CD4-positive, alpha-beta memory T cell (primary cell): ENCODE results near the gene OST4. TPM values are rescaled to one million over a fixed set of nuclear protein-coding genes. Genes with fewer than 3 reads are reported as not detected.
A peak's percentile ranks its signal among the peaks of the same experiment; 100 is the strongest.

Experiments
- CTCF ChIA-PET: fragments of 350-600 bp; sonication (Branson Sonifier 250); formaldehyde crosslinking; loops from one replicate; lab custom pipeline; 2021; ENCODE audit warnings: inconsistent platforms; ENCODE audit not compliant: partially characterized antibody; lab: Charles Lee
- POLR2A ChIA-PET: fragments of 350-600 bp; sonication (Branson Sonifier 250); formaldehyde crosslinking; loops from one replicate; lab custom pipeline; 2021; ENCODE audit not compliant: partially characterized antibody; lab: Charles Lee
- DNase-seq, 5 donors: peaks; one replicate each; pipeline versions ENCODE4 v3.0.0 to v3.0.0-alpha.2; 2020 to 2022; ENCODE audit warnings: mixed read lengths in 1 of 5
- H3K27ac ChIP-seq: one replicate; pipeline ENCODE4 v1.7.0; 2013; ENCODE audit warnings: low read depth, low read length
- H3K27me3 ChIP-seq: 2 replicates; pipeline ENCODE4 v1.7.0; 2013; ENCODE audit warnings: mild to moderate bottlenecking, low read length, moderate library complexity; ENCODE audit not compliant: insufficient read depth
- H3K36me3 ChIP-seq: 2 replicates; pipeline ENCODE4 v1.7.0; 2013; ENCODE audit warnings: mild to moderate bottlenecking, low read length, moderate library complexity; ENCODE audit not compliant: insufficient read depth
- H3K4me1 ChIP-seq: 2 replicates; pipeline ENCODE4 v1.7.0; 2013; ENCODE audit warnings: mild to moderate bottlenecking, low read length, moderate library complexity; ENCODE audit not compliant: insufficient read depth
- H3K4me3 ChIP-seq, 2 donors: one replicate each; pipeline ENCODE4 v1.7.0; 2013; ENCODE audit warnings: low read length in 2 of 2, mild to moderate bottlenecking in 1 of 2
- H3K9me3 ChIP-seq, 2 donors: one replicate each; pipeline ENCODE4 v1.7.0; 2013; ENCODE audit warnings: low read length in 2 of 2, control low read depth in 1 of 2; ENCODE audit not compliant: control insufficient read depth in 1 of 2
- H3K27ac Mint-ChIP-seq, 7 donors: one replicate each; pipeline ENCODE4 v1.8.0; 2020 to 2021; ENCODE audit warnings: mixed read lengths in 7 of 7, mild to moderate bottlenecking in 6 of 7, inconsistent platforms in 3 of 7, moderate library complexity in 3 of 7
- H3K27me3 Mint-ChIP-seq, 2 donors: one replicate each; pipeline ENCODE4 v1.8.0; 2020 to 2021; ENCODE audit warnings: mixed read lengths in 2 of 2
- H3K36me3 Mint-ChIP-seq, 2 donors: one replicate each; pipeline ENCODE4 v1.8.0; 2020 to 2021; ENCODE audit warnings: mixed read lengths in 2 of 2, inconsistent platforms in 1 of 2, mild to moderate bottlenecking in 1 of 2
- H3K4me1 Mint-ChIP-seq, 4 donors: one replicate each; pipeline ENCODE4 v1.8.0; 2020 to 2021; ENCODE audit warnings: mixed read lengths in 4 of 4, mild to moderate bottlenecking in 1 of 4
- H3K4me3 Mint-ChIP-seq, 8 donors: one replicate each; pipeline ENCODE4 v1.8.0; 2020 to 2021; ENCODE audit warnings: mixed read lengths in 8 of 8, mild to moderate bottlenecking in 7 of 8, moderate library complexity in 6 of 8, inconsistent platforms in 3 of 8
- H3K9me3 Mint-ChIP-seq, 8 donors: one replicate each; pipeline ENCODE4 v1.8.0; 2020 to 2021; ENCODE audit warnings: mixed read lengths in 8 of 8, mild to moderate bottlenecking in 5 of 8, inconsistent platforms in 3 of 8, moderate library complexity in 1 of 8
- intact Hi-C: fragments of 100-400 bp; cut with micrococcal nuclease; formaldehyde crosslinking; loops from one replicate; pipeline ENCODE4 v1.15.1; 2023
- polyA plus RNA-seq, 2 donors: library from polyadenylated mRNA; unstranded; fragments of 300-500 nt; fragmentation: Illumina TruSeq; gene quantifications; one replicate each; pipeline ENCODE4 v1.2.3, GENCODE V29; 2021
- total RNA-seq, 2 experiments: library from RNA; stranded (reverse); gene quantifications; one replicate each; pipeline ENCODE4 v1.2.3, GENCODE V29; 2021

Gene OST4
- total and polyA plus RNA-seq, 4 experiments from 2014 or later: 269 to 958 (median 587) TPM

GRCh38 chr2:27073782-27074181 is 2.3 kb upstream of the OST4 start:
- H3K9me3 Mint-ChIP-seq: no peaks in the 10 kb centered on the region
- Histone ChIP-seq H3K4me3 (no peak overlapping the region), H3K27me3 (no peaks in the 10 kb centered on the region), H3K9me3 (no peaks in the 10 kb centered on the region), H3K36me3 (peaks cover 11% of the 10 kb centered on the region), H3K27ac (no peak overlapping the region), H3K4me1 (peaks cover 60% of the 10 kb centered on the region)
- no peak for DNase-seq
- POLR2A ChIA-PET: interaction anchor here (1.0 to 18.9 kb wide), 4 partner anchors 10 to 60 kb away, joined by 3 to 402 read pairs (median 96); partner anchors contain the start of genes AGBL5, KHK and PREB
- CTCF ChIA-PET: interaction anchor here (5.7 kb wide), 1 partner anchor 11 kb away, joined by 46 read pairs; the partner anchor contains the start of gene KHK
- H3K4me1 Mint-ChIP-seq: peaks cover 44 to 71% (median 58%) of the 10 kb centered on the region in 4 donors
- H3K27me3 Mint-ChIP-seq: peaks cover 0 to 2% of the 10 kb centered on the region in 2 donors
- H3K27ac Mint-ChIP-seq: peak overlapping the region; percentile 6 to 89 (median 72)
- H3K36me3 Mint-ChIP-seq: peaks cover 10 to 19% of the 10 kb centered on the region in 2 donors
- peak overlapping the region in 5 of 8 donors; percentile 11 to 67 (median 49) for H3K4me3 Mint-ChIP-seq
- intact Hi-C loops: no loop called here

GRCh38 chr2:27072920-27073319 is 1.5 kb upstream of the OST4 start:
- Mint-ChIP-seq H3K4me3 (peak overlapping the region; percentile 66 to 82 (median 80)), H3K4me1 (peaks cover 47 to 80% (median 64%) of the 10 kb centered on the region in 4 donors), H3K27ac (peak overlapping the region; percentile 72 to 90 (median 80)), H3K9me3 (no peaks in the 10 kb centered on the region), H3K36me3 (peaks cover 14 to 27% of the 10 kb centered on the region in 2 donors), H3K27me3 (peaks cover 0 to 1% of the 10 kb centered on the region in 2 donors)
- intact Hi-C loops: no loop called here
- Histone ChIP-seq H3K27ac (peak overlapping the region; percentile 95), H3K36me3 (peaks cover 20% of the 10 kb centered on the region), H3K4me3 (no peak overlapping the region), H3K27me3 (no peaks in the 10 kb centered on the region), H3K4me1 (peaks cover 62% of the 10 kb centered on the region), H3K9me3 (no peaks in the 10 kb centered on the region)
- ChIA-PET POLR2A (interaction anchor here (0.6 to 18.9 kb wide), 5 partner anchors 9 to 61 kb away, joined by 3 to 402 read pairs (median 5); partner anchors contain the start of genes AGBL5, KHK and PREB), CTCF (interaction anchor here (2.8 to 5.7 kb wide), 2 partner anchors 12 to 21 kb away, joined by 14 to 46 read pairs; partner anchors contain the start of genes AGBL5 and KHK)
- DNase-seq: no peak

- Histone ChIP-seq H3K4me1 (peaks cover 62% of the 10 kb centered on the region), H3K27ac (peak overlapping the region; percentile 95), H3K27me3 (no peaks in the 10 kb centered on the region), H3K36me3 (peaks cover 26% of the 10 kb centered on the region), H3K9me3 (no peaks in the 10 kb centered on the region), H3K4me3 (peak overlapping the region; percentile 38 to 97)
- Mint-ChIP-seq H3K27ac (peak overlapping the region; percentile 72 to 90 (median 85)), H3K4me1 (peaks cover 46 to 87% (median 69%) of the 10 kb centered on the region in 4 donors), H3K9me3 (no peaks in the 10 kb centered on the region), H3K27me3 (no peaks in the 10 kb centered on the region), H3K36me3 (peaks cover 19 to 35% of the 10 kb centered on the region in 2 donors), H3K4me3 (peak overlapping the region; percentile 67 to 83 (median 80))
- ChIA-PET POLR2A (interaction anchor here (0.6 to 18.9 kb wide), 16 partner anchors 8 to 337 kb away, joined by 3 to 402 read pairs (median 4); partner anchors contain the start of genes AGBL5, ATRAID, KHK and PPM1G), CTCF (interaction anchor here (1.0 to 5.7 kb wide), 4 partner anchors 12 to 297 kb away, joined by 3 to 46 read pairs (median 9); partner anchors contain the start of genes AGBL5 and KHK)
- DNase-seq: peak in 1 of 5 donors; percentile 10
- intact Hi-C loops: loop anchor here (1.0 to 2.0 kb wide), 4 partner anchors 9 to 39 kb away; partner anchors contain the start of genes AGBL5, KHK and TMEM214
These were observed 756 bp upstream of the OST4 start for GRCh38 chr2:27071990-27072830.

DNA sequence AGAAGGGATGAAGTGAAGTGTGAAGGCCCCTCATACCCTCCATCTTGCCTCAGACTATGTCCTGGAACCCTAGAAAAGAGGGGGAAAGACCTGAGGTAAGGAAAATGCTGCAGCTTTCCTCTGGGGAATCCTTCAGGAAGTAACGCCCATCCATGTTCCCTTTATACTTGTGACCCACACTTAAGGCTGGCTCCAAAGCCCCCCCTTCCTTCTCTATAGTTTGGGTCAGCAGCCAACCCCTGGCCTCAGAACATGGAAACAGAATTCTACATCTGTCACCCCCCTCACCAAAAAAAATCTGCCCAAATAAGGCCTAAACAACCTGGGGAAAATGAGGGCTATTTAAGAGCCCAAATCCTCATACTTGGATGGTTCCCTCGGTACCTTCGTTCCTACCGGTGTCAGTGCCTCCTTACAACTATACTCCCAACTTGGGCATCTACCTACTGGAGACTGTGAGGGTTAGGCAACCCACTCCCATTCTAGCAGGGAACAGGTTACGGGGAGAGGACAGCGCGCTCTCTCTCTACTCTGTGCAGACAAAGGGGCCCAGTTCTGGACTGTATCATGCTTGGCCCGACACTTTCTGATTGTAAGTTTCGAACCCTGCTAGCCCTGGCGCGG is 689 bp downstream of the OST4 start:
- H3K9me3 Mint-ChIP-seq: no peaks in the 10 kb centered on the region
- H3K36me3 ChIP-seq: peaks cover 26% of the 10 kb centered on the region
- peaks cover 24 to 38% of the 10 kb centered on the region in 2 donors for H3K36me3 Mint-ChIP-seq
- no peak for DNase-seq
- H3K4me3 ChIP-seq: peak overlapping the region; percentile 95 to 97
- H3K4me1 ChIP-seq: peaks cover 59% of the 10 kb centered on the region
- H3K27me3 ChIP-seq: no peaks in the 10 kb centered on the region
- peak overlapping the region; percentile 93 to 99 (median 98) for H3K27ac Mint-ChIP-seq
- peak overlapping the region; percentile 95 for H3K27ac ChIP-seq
- H3K4me3 Mint-ChIP-seq: peak overlapping the region; percentile 92 to 98 (median 97)
- intact Hi-C loops: loop anchor here (1.0 to 2.0 kb wide), 4 partner anchors 11 to 38 kb away; partner anchors contain the start of genes AGBL5, KHK and TMEM214
- H3K9me3 ChIP-seq: no peaks in the 10 kb centered on the region
- ChIA-PET POLR2A (interaction anchor here (0.7 to 18.9 kb wide), 12 partner anchors 8 to 357 kb away, joined by 3 to 402 read pairs (median 4); partner anchors contain the start of genes AGBL5, ATRAID, GTF3C2 and KHK), CTCF (interaction anchor here (1.0 to 5.7 kb wide), 4 partner anchors 14 to 299 kb away, joined by 3 to 46 read pairs (median 9); partner anchors contain the start of genes AGBL5 and KHK)
- no peaks in the 10 kb centered on the region for H3K27me3 Mint-ChIP-seq
- peaks cover 41 to 82% (median 69%) of the 10 kb centered on the region in 4 donors for H3K4me1 Mint-ChIP-seq

DNA sequence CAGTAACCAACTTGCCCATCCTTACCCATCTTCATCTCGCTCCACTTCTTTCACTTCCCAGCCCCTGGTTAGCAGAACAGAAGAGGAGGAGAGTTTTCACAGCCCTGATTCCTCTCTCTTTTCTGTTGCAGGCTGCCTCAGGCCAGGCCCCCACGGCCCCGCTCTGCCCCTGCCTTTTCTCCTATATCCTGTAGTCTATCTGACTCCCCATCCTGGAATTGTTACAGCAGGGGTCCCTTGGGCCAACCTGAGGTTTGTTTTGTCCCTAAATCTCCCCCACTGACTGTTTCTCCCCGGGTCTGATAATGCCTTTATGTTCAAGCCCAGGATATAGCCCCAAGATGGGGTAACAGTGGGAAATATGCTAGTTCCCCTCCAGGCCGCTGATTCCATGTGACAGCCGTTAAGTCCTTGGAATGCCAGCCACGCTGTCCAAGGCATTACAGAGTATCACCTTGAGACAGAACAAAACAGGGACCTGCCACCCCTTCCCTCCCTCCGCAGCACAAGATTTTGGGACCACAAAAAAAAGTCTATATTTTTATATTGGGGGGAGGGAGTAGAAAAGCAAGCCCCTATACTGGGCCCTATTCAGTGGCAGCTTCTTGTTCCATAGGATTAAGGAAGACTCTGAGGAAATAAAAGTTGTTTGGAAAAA is 1.4 kb downstream of the OST4 start:
- Mint-ChIP-seq H3K27ac (peak overlapping the region; percentile 93 to 99 (median 98)), H3K36me3 (peaks cover 24 to 44% of the 10 kb centered on the region in 2 donors), H3K4me3 (peak overlapping the region; percentile 47 to 98 (median 97)), H3K4me1 (peaks cover 37 to 78% (median 66%) of the 10 kb centered on the region in 4 donors), H3K9me3 (no peaks in the 10 kb centered on the region), H3K27me3 (no peaks in the 10 kb centered on the region)
- ChIA-PET POLR2A (interaction anchor here (1.4 to 18.9 kb wide), 4 partner anchors 14 to 287 kb away, joined by 3 to 402 read pairs (median 102); partner anchors contain the start of genes AGBL5, GTF3C2, KHK and TMEM214), CTCF (interaction anchor here (1.8 to 5.7 kb wide), 3 partner anchors 14 to 19 kb away, joined by 4 to 46 read pairs (median 8); partner anchors contain the start of genes AGBL5 and KHK)
- Histone ChIP-seq H3K36me3 (peaks cover 26% of the 10 kb centered on the region), H3K9me3 (no peaks in the 10 kb centered on the region), H3K27ac (peak overlapping the region; percentile 95), H3K4me1 (peaks cover 52% of the 10 kb centered on the region), H3K27me3 (no peaks in the 10 kb centered on the region), H3K4me3 (no peak overlapping the region)
- no peak for DNase-seq
- intact Hi-C loops: loop anchor here (2.0 kb wide), 1 partner anchor 37 kb away; the partner anchor contains the start of gene TMEM214

DNA sequence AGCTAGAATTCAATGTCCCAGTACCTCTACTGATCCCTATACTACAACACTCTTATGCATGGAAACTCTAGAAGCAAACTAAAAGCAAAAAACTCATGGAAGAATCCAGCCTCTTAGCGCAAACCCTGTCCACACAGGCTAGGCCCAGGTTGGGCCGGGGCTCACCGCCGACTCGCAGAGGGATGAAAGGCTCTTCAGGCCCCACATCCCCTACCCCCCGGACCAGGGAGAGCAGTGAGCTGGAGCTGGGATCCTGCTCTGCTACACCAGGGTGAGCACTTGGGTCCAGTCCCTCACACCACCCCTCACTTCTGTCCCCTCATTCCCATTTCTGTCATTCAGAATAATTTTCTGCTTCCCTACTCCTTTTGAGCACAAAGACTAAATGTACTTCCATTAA is 2.0 kb downstream of the OST4 start:
- ChIA-PET POLR2A (interaction anchor here (8.9 to 18.9 kb wide), 2 partner anchors 14 kb away, joined by 187 to 402 read pairs; partner anchors contain the start of genes AGBL5 and KHK), CTCF (interaction anchor here (1.1 to 2.8 kb wide), 3 partner anchors 17 to 19 kb away, joined by 3 to 8 read pairs (median 4); partner anchors contain the start of genes AGBL5 and KHK)
- Histone ChIP-seq H3K4me3 (no peak overlapping the region), H3K4me1 (peaks cover 46% of the 10 kb centered on the region), H3K27ac (peak overlapping the region; percentile 95), H3K36me3 (peaks cover 26% of the 10 kb centered on the region), H3K27me3 (no peaks in the 10 kb centered on the region), H3K9me3 (no peaks in the 10 kb centered on the region)
- no peak for DNase-seq
- intact Hi-C loops: no loop called here
- peak overlapping the region in 6 of 7 donors; percentile 20 to 96 (median 78) for H3K27ac Mint-ChIP-seq
- peaks cover 31 to 71% (median 60%) of the 10 kb centered on the region in 4 donors for H3K4me1 Mint-ChIP-seq
- peak overlapping the region in 7 of 8 donors; percentile 6 to 97 (median 36) for H3K4me3 Mint-ChIP-seq
- H3K36me3 Mint-ChIP-seq: peaks cover 24 to 47% of the 10 kb centered on the region in 2 donors
- no peaks in the 10 kb centered on the region for H3K9me3 Mint-ChIP-seq
- H3K27me3 Mint-ChIP-seq: no peaks in the 10 kb centered on the region
